ENCODE results near the gene PCBP3. TPM values are rescaled to one million over a fixed set of nuclear protein-coding genes. Genes with fewer than 3 reads are reported as not detected.

Gene PCBP3
- total and polyA plus RNA-seq, 2 of the 8 experiments (the other 6 are each of a cell fraction or from before 2014, with no cell fraction given), result 3.5 to 6.3 TPM

GRCh38 chr21:45594721-45595489 is 48.6 kb upstream of the PCBP3 start (continued):
- TF ChIP-seq GABPA (IDR thresholded peaks at IDR 0.05; ENCODE audit: borderline replicate concordance, insufficient read depth, low read length), result no peak
- TF ChIP-seq CBX5 (IDR thresholded peaks at IDR 0.05; ENCODE audit: low read depth, low read length), result no peak
- no peak for TF ChIP-seq TBP (IDR thresholded peaks at IDR 0.05; ENCODE audit: low read depth, low read length)
- no peak for TF ChIP-seq YY1 (IDR thresholded peaks at IDR 0.05; ENCODE audit: low read depth, low read length)
- no peak for TF ChIP-seq EP300 (IDR thresholded peaks at IDR 0.05; ENCODE audit: borderline replicate concordance in 1 of 2, low read depth in 2 of 2, low read length in 2 of 2)
- no peak for TF ChIP-seq NRF1 (IDR thresholded peaks at IDR 0.05; ENCODE audit: low read depth, low read length)
- no peak for TF ChIP-seq CREB1 (IDR thresholded peaks at IDR 0.05)
